ENCODE data around the gene SLC28A3.

The SLC28A3 gene

DNA sequence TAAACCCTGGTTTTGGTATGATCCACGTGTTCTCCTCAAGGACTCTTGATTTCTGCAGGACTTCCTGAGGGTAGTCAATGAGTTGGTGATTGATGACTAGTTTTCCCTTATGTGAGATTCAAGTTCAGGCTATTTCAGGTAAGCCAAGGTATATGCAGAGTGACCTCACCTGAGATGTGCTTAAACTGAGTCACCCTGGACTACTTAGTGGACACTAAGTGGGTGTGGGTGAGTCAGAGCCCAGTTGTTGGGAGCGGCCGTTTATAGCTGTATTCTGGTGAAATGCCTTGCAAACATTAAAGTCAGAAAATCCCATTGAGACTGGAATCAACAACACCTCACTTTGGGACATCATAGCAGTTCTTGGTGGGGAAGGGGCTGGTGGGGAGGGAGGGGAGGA, 62.9 kb downstream of the SLC28A3 start:
- Histone ChIP-seq H3K4me3 (ENCODE audit: low read length, poor library complexity, severe bottlenecking) (no peak overlapping the region), H3K9me2 (replicated peaks; ENCODE audit: low read depth, low read length) (no peaks in the 10 kb centered on the region), H3K9ac (ENCODE audit: low read depth, low read length, poor library complexity, severe bottlenecking) (no peak overlapping the region), H3K27me3 (ENCODE audit: insufficient read depth, low read length, poor library complexity, severe bottlenecking) (no peaks in the 10 kb centered on the region), H2AFZ (ENCODE audit: low read length) (no peak overlapping the region), H3K4me1 (ENCODE audit: insufficient read depth, low read length, poor library complexity, severe bottlenecking) (no peaks in the 10 kb centered on the region), H3K9me3 (ENCODE audit: insufficient read depth, low read depth, low read length) (no peaks in the 10 kb centered on the region), H3K79me2 (ENCODE audit: insufficient read depth, low read length) (no peaks in the 10 kb centered on the region), H3K4me2 (ENCODE audit: low read depth, low read length, poor library complexity, severe bottlenecking) (no peak overlapping the region), H4K20me1 (ENCODE audit: insufficient read depth, low read length, poor library complexity, severe bottlenecking) (no peaks in the 10 kb centered on the region), H3F3A (ENCODE audit: low read depth) (no peaks in the 10 kb centered on the region), H3K36me3 (ENCODE audit: insufficient read depth, low read length) (no peaks in the 10 kb centered on the region)
- TF ChIP-seq CTCF (conservative IDR thresholded peaks at IDR 0.05; ENCODE audit: low read length) (no peak), EZH2phosphoT487 (IDR thresholded peaks at IDR 0.05; ENCODE audit: borderline replicate concordance) (no peak)

DNA sequence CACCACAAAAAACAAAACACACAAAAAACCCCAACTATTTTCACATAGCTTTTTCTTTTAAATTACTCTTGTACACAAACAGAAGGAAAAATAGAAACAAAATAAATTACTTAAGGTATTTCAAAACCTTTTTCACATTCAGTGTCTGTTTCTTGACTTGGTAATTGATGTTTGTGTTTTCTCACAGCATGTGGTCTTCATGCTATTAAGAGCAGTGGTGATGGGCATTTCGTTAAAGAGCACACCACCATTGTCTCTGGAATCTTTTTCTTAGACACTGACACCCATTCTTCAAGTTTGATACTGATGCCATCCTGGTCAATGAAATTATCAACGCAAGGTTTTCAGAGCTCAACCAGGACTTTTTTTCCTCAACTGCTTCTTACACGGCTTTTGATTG, 63.8 kb downstream of the SLC28A3 start:
- Histone ChIP-seq H3K9me2 (replicated peaks; ENCODE audit: low read depth, low read length) (no peaks in the 10 kb centered on the region), H3K9ac (ENCODE audit: low read depth, low read length, poor library complexity, severe bottlenecking) (no peak overlapping the region), H3K9me3 (ENCODE audit: insufficient read depth, low read depth, low read length) (no peaks in the 10 kb centered on the region), H3K79me2 (ENCODE audit: insufficient read depth, low read length) (no peaks in the 10 kb centered on the region), H3F3A (ENCODE audit: low read depth) (no peaks in the 10 kb centered on the region), H2AFZ (ENCODE audit: low read length) (no peak overlapping the region), H3K4me1 (ENCODE audit: insufficient read depth, low read length, poor library complexity, severe bottlenecking) (no peaks in the 10 kb centered on the region), H4K20me1 (ENCODE audit: insufficient read depth, low read length, poor library complexity, severe bottlenecking) (no peaks in the 10 kb centered on the region), H3K4me2 (ENCODE audit: low read depth, low read length, poor library complexity, severe bottlenecking) (no peak overlapping the region), H3K27me3 (ENCODE audit: insufficient read depth, low read length, poor library complexity, severe bottlenecking) (no peaks in the 10 kb centered on the region), H3K36me3 (ENCODE audit: insufficient read depth, low read length) (no peaks in the 10 kb centered on the region), H3K4me3 (ENCODE audit: low read length, poor library complexity, severe bottlenecking) (no peak overlapping the region)
- TF ChIP-seq CTCF (conservative IDR thresholded peaks at IDR 0.05; ENCODE audit: low read length) (no peak), EZH2phosphoT487 (IDR thresholded peaks at IDR 0.05; ENCODE audit: borderline replicate concordance) (no peak)

- no peaks in the 10 kb centered on the region for H3K36me3 ChIP-seq (ENCODE audit: insufficient read depth, low read length)
- H3K9ac ChIP-seq (ENCODE audit: low read depth, low read length, poor library complexity, severe bottlenecking) = no peak overlapping the region
- H3K9me2 ChIP-seq (replicated peaks; ENCODE audit: low read depth, low read length) = no peaks in the 10 kb centered on the region
- no peaks in the 10 kb centered on the region for H3K79me2 ChIP-seq (ENCODE audit: insufficient read depth, low read length)
- H3K9me3 ChIP-seq (ENCODE audit: insufficient read depth, low read depth, low read length) = no peaks in the 10 kb centered on the region
- TF ChIP-seq EZH2phosphoT487 (IDR thresholded peaks at IDR 0.05; ENCODE audit: borderline replicate concordance) (no peak), CTCF (conservative IDR thresholded peaks at IDR 0.05; ENCODE audit: low read length) (no peak)
- H2AFZ ChIP-seq (ENCODE audit: low read length) = no peak overlapping the region
- no peaks in the 10 kb centered on the region for H3K27me3 ChIP-seq (ENCODE audit: insufficient read depth, low read length, poor library complexity, severe bottlenecking)
- H3F3A ChIP-seq (ENCODE audit: low read depth) = no peaks in the 10 kb centered on the region
- no peaks in the 10 kb centered on the region for H3K4me1 ChIP-seq (ENCODE audit: insufficient read depth, low read length, poor library complexity, severe bottlenecking)
- no peak overlapping the region for H3K4me3 ChIP-seq (ENCODE audit: low read length, poor library complexity, severe bottlenecking)
- H4K20me1 ChIP-seq (ENCODE audit: insufficient read depth, low read length, poor library complexity, severe bottlenecking) = no peaks in the 10 kb centered on the region
- no peak overlapping the region for H3K4me2 ChIP-seq (ENCODE audit: low read depth, low read length, poor library complexity, severe bottlenecking)
Measured at GRCh38 chr9:84271921-84272556, 68.5 kb downstream of the SLC28A3 start.
